ENCODE results near the gene TAOK1.

The TAOK1 gene

DNA sequence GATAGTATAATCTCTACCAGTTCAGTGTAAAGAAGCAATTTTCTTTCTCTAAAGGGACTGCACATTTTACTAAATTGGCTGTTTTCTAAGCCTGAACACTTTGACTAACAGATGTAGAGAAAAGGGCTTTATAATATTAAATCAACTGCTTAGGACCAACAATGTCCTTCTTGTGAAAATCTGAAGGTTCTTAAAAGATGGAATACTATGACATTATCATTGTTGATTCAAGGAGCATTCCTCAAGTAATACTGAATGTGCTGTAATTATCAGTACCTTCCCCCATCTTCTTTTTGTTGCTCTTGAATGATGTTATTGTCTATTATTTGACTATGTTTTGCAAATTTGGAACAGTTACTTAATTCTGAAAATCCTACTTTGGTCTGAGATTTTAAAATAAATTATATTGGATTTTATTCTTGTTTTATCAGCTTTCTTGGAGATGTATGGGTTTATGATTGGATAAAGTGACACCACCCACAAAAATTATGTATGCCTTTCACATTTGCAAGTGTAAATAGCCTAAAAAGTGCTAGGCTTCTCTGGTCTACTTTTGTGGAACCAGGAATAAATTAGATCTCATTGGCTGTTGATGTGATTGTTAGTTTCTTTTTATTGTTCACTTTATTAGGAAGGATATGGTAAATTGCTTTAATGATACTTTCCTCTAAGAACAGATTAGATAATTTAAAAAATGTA lies 53.0 kb downstream of the TAOK1 start:
- Histone ChIP-seq H3K27me3 (ENCODE audit: insufficient read depth, poor library complexity, severe bottlenecking) (no peaks in the 10 kb centered on the region), H3K4me3 (replicated peaks; ENCODE audit: insufficient read depth, low read length) (no peak overlapping the region), H3K27ac (replicated peaks) (no peak overlapping the region)
- no peak for TF ChIP-seq SPI1 (IDR thresholded peaks at IDR 0.05; ENCODE audit: borderline replicate concordance, low read depth)
- no peak for TF ChIP-seq POLR2AphosphoS5 (IDR thresholded peaks at IDR 0.05; ENCODE audit: low read depth)
- TF ChIP-seq, protein P1, sequence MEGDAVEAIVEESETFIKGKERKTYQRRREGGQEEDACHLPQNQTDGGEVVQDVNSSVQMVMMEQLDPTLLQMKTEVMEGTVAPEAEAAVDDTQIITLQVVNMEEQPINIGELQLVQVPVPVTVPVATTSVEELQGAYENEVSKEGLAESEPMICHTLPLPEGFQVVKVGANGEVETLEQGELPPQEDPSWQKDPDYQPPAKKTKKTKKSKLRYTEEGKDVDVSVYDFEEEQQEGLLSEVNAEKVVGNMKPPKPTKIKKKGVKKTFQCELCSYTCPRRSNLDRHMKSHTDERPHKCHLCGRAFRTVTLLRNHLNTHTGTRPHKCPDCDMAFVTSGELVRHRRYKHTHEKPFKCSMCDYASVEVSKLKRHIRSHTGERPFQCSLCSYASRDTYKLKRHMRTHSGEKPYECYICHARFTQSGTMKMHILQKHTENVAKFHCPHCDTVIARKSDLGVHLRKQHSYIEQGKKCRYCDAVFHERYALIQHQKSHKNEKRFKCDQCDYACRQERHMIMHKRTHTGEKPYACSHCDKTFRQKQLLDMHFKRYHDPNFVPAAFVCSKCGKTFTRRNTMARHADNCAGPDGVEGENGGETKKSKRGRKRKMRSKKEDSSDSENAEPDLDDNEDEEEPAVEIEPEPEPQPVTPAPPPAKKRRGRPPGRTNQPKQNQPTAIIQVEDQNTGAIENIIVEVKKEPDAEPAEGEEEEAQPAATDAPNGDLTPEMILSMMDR (IDR thresholded peaks at IDR 0.05; ENCODE audit: insufficient read depth, low read length), result no peak
- no peak for DNase-seq (ENCODE audit: low read depth in 1 of 2, low spot score in 1 of 2)

DNA sequence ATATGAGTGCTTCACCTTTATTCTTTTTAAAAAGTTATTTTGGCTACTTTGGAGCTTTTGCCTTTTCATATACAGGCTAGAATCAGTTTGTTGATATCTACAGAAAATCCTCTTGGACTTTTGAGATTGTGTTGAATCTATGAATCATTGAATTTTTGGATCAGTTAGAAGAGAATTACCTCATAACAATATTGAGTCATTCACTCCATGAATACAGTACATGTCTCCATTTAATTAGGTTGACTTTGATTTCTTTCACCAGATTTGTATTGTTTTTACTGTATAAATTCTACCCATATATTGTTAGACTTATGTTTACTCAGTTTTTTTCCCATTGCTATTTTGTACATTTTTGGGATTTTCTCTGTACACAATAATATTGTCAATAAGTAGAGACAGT lies 54.4 kb downstream of the TAOK1 start:
- TF ChIP-seq, protein P1 (IDR thresholded peaks at IDR 0.05; ENCODE audit: insufficient read depth, low read length), result no peak
- TF ChIP-seq, protein P2, sequence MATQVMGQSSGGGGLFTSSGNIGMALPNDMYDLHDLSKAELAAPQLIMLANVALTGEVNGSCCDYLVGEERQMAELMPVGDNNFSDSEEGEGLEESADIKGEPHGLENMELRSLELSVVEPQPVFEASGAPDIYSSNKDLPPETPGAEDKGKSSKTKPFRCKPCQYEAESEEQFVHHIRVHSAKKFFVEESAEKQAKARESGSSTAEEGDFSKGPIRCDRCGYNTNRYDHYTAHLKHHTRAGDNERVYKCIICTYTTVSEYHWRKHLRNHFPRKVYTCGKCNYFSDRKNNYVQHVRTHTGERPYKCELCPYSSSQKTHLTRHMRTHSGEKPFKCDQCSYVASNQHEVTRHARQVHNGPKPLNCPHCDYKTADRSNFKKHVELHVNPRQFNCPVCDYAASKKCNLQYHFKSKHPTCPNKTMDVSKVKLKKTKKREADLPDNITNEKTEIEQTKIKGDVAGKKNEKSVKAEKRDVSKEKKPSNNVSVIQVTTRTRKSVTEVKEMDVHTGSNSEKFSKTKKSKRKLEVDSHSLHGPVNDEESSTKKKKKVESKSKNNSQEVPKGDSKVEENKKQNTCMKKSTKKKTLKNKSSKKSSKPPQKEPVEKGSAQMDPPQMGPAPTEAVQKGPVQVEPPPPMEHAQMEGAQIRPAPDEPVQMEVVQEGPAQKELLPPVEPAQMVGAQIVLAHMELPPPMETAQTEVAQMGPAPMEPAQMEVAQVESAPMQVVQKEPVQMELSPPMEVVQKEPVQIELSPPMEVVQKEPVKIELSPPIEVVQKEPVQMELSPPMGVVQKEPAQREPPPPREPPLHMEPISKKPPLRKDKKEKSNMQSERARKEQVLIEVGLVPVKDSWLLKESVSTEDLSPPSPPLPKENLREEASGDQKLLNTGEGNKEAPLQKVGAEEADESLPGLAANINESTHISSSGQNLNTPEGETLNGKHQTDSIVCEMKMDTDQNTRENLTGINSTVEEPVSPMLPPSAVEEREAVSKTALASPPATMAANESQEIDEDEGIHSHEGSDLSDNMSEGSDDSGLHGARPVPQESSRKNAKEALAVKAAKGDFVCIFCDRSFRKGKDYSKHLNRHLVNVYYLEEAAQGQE (IDR thresholded peaks at IDR 0.05; ENCODE audit: insufficient replicate concordance, low read depth), result no peak
- TF ChIP-seq GABPA (IDR thresholded peaks at IDR 0.05; ENCODE audit: low read depth), result no peak
- TF ChIP-seq POLR2AphosphoS5 (IDR thresholded peaks at IDR 0.05; ENCODE audit: low read depth), result no peak
- TF ChIP-seq SPI1 (IDR thresholded peaks at IDR 0.05; ENCODE audit: borderline replicate concordance, low read depth), result no peak

DNA sequence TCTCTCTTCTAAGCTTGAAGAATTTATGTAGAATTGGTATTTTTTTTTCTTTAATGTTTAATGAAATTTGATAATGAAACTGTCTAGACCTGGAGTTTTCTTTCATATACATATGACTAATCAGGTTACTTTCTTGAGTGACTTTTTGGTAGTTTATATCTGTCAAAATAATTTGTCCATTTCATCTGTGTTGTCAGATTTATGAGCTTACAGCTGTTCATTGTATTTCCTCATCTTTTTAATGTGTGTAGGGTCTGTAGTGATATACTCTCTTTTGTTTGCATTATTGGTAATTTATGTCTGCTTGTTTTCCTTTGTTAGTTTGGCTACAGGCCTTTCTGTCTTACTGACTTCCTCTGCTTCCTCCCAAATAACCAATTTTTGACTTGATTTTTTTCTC lies 55.7 kb downstream of the TAOK1 start:
- DNase-seq (ENCODE audit: low read depth in 1 of 2, low spot score in 1 of 2), result no peak
- Histone ChIP-seq H3K27ac (replicated peaks) (no peak overlapping the region), H3K4me3 (replicated peaks; ENCODE audit: insufficient read depth, low read length) (no peak overlapping the region), H3K27me3 (ENCODE audit: insufficient read depth, poor library complexity, severe bottlenecking) (no peaks in the 10 kb centered on the region)
- TF ChIP-seq GABPA (IDR thresholded peaks at IDR 0.05; ENCODE audit: low read depth), result no peak
- TF ChIP-seq POLR2AphosphoS5 (IDR thresholded peaks at IDR 0.05; ENCODE audit: low read depth), result no peak

More for the DNA sequence above, 54.4 kb downstream of the TAOK1 start:
- no peak overlapping the region for H3K27ac ChIP-seq (replicated peaks)
- H3K27me3 ChIP-seq (ENCODE audit: insufficient read depth, poor library complexity, severe bottlenecking), result no peaks in the 10 kb centered on the region
- no peak overlapping the region for H3K4me3 ChIP-seq (replicated peaks; ENCODE audit: insufficient read depth, low read length)
- DNase-seq (ENCODE audit: low read depth in 1 of 2, low spot score in 1 of 2), result no peak

DNA sequence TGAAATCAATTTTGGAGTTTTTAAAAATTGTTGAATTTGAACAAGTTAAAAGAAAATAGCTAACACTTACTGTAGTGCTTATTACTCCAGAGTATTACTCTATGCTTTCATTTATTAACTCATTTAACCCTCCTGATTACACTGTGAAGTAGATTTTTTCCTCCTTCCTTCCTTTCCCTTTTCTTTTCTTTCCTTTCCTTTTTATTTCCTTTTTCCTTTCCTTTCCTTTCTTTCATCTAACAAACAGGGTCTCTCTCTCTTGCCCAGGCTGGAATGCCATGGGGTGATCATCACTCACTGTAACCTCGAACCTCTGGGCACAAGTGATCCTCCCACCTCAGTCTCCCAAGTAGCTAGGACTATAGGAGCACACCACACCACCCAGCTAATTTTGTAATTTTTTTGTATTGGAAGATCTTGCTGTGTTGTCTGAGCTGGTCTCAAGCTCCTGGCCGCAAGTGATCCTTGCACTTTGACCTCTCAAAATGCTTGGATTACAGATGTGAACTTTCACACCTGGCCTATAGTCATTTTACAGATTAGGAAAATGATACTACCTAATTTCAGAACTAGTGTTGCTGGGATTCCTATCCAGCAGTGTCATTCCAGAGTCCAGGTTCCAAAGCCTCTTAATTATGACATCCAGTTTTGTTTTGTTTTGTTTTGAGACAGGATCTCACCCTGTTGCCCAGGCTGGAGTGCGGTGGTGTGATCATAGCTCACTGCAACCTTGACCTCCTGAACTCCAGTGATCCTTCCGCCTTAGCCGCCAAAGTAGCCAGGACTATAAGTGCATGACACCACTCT lies 59.9 kb downstream of the TAOK1 start:
- Histone ChIP-seq H3K4me3 (replicated peaks; ENCODE audit: insufficient read depth, low read length) (no peak overlapping the region), H3K27me3 (ENCODE audit: insufficient read depth, poor library complexity, severe bottlenecking) (no peaks in the 10 kb centered on the region), H3K27ac (replicated peaks) (no peak overlapping the region)
- no peak for DNase-seq (ENCODE audit: low read depth in 1 of 2, low spot score in 1 of 2)
- TF ChIP-seq, protein P2 (IDR thresholded peaks at IDR 0.05; ENCODE audit: insufficient replicate concordance, low read depth), result no peak
- TF ChIP-seq POLR2AphosphoS5 (IDR thresholded peaks at IDR 0.05; ENCODE audit: low read depth), result no peak
- TF ChIP-seq, protein P1 (IDR thresholded peaks at IDR 0.05; ENCODE audit: insufficient read depth, low read length), result no peak
- no peak for TF ChIP-seq SPI1 (IDR thresholded peaks at IDR 0.05; ENCODE audit: borderline replicate concordance, low read depth)
- no peak for TF ChIP-seq GABPA (IDR thresholded peaks at IDR 0.05; ENCODE audit: low read depth)

Measured in HL-60 (cell line).